Measurements from ENCODE around the gene ROCK1.
"Not testable (repeated sequence)": the region's sequence is repeated elsewhere in the genome, so short reads cannot be mapped to it uniquely, and the experiment has no call there.

ROCK1 gene

GRCh38 chr18:21111346-21112139 lies at the start of gene ROCK1:
Gene ROCK1, minus strand, starts transcription at chr18:21111813. Its CDS starts 903 bp downstream, at chr18:21110910.
- DNase-seq: peak; percentile 99

GRCh38 chr18:21155443-21155842 lies 43.8 kb upstream of the ROCK1 start:
- DNase-seq: no peak

GRCh38 chr18:21146016-21146415 lies 34.4 kb upstream of the ROCK1 start:
- DNase-seq: no peak

- DNase-seq: no peak
Observed at GRCh38 chr18:21145371-21145770, 33.8 kb upstream of the ROCK1 start.

GRCh38 chr18:21141668-21142422 lies 30.2 kb upstream of the ROCK1 start:
- no peak for DNase-seq

- DNase-seq: not testable (repeated sequence)
Observed at GRCh38 chr18:21137719-21138488, 26.3 kb upstream of the ROCK1 start.

- DNase-seq: peak; percentile 31
Observed at GRCh38 chr18:21134895-21135294, 23.3 kb upstream of the ROCK1 start.

- no peak for DNase-seq
Observed at GRCh38 chr18:21132398-21132918, 20.8 kb upstream of the ROCK1 start.

- DNase-seq: no peak
Observed at GRCh38 chr18:21131698-21132227, 20.1 kb upstream of the ROCK1 start.

GRCh38 chr18:21129566-21130216 lies 18.1 kb upstream of the ROCK1 start:
- DNase-seq: no peak

GRCh38 chr18:21123290-21123926 lies 11.8 kb upstream of the ROCK1 start:
- DNase-seq: no peak

- DNase-seq: no peak
Observed at GRCh38 chr18:21118806-21119205, 7.2 kb upstream of the ROCK1 start.

- DNase-seq: no peak
Observed at GRCh38 chr18:21117409-21118131, 6.0 kb upstream of the ROCK1 start.

- DNase-seq: no peak
Observed at GRCh38 chr18:21115519-21116411, 4.2 kb upstream of the ROCK1 start.

- DNase-seq: no peak
Observed at GRCh38 chr18:21112543-21113105, 1.0 kb upstream of the ROCK1 start.

GRCh38 chr18:21112140-21112473 lies 494 bp upstream of the ROCK1 start:
- peak; percentile 50 for DNase-seq

- DNase-seq: peak; percentile 59
Observed at GRCh38 chr18:21110713-21111345, 784 bp downstream of the ROCK1 start.

- DNase-seq: no peak
Observed at GRCh38 chr18:21109936-21110712, 1.5 kb downstream of the ROCK1 start.
